ENCODE results near the gene RAPGEF5. TPM values are rescaled to one million over a fixed set of nuclear protein-coding genes. Genes with fewer than 3 reads are reported as not detected.

The RAPGEF5 gene, protein sequence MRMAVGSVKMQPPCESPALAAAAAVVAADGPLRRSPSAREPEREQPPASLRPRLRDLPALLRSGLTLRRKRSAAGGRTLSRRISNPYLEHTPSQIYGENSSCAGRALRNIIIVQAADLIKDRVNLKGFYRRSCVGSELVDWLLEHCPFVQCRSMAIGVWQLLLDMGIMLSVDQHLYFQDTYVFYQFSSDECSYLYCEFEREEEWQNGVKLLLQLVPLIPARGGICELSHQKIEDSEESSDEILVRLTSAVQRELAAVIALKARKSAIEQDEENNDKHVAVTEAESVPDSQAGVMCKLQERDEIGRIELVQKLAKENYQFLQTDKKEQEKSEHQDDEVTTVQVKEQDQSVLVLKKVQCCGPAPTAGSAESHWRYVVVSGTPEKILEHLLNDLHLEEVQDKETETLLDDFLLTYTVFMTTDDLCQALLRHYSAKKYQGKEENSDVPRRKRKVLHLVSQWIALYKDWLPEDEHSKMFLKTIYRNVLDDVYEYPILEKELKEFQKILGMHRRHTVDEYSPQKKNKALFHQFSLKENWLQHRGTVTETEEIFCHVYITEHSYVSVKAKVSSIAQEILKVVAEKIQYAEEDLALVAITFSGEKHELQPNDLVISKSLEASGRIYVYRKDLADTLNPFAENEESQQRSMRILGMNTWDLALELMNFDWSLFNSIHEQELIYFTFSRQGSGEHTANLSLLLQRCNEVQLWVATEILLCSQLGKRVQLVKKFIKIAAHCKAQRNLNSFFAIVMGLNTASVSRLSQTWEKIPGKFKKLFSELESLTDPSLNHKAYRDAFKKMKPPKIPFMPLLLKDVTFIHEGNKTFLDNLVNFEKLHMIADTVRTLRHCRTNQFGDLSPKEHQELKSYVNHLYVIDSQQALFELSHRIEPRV
- total RNA-seq = 138 TPM

DNA sequence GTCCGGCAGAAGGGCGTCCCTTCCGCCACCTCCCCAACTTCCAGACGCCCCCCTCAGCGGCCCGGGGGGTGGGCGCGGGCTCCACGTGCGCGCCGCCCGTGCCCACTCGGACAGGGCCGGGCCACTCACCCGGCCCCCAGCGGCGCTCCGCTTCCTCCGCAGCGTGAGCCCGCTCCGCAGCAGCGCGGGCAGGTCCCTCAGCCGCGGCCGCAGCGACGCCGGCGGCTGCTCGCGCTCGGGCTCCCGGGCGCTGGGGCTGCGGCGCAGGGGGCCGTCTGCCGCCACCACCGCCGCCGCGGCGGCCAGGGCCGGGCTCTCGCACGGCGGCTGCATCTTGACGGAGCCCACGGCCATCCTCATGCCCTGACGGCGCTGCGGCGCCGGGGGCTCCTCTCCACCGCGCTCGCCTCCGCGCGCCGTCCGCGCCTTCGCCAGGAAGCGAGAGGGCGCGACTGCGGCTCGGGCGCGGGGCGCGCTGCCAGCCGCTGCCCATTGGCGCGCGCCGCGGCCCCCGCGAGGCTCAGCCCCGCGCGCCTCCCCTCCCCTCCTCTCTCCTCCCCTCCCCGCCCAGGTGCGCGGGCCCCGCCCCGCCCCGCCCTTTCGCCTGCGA lies at the start of gene RAPGEF5:
RAPGEF5 (minus strand) TSS at position 454 of the 610 bp plus-strand sequence; CDS start at position 360, 94 bp downstream.

Small RNA genes lying within 50 kb of the gene (small RNA-seq; reads per million reads assigned to genes)
- gene RNA5SP227 (ENCODE audit: low replicate concordance) = not detected

Other genes starting within 250 kb of the RAPGEF5 start
- gene STEAP1B, start 143.0 kb upstream of the RAPGEF5 start, total RNA-seq = 1.5 TPM